Suprapubic skin (tissue), 4 donors: ENCODE measurements around the gene PPP3R1. TPM values are rescaled to one million over a fixed set of nuclear protein-coding genes. Genes with fewer than 3 reads are reported as not detected.

Source experiments
- DNase-seq, 2 donors: peaks; one replicate each; pipeline ENCODE4 v3.0.0-alpha.2; 2019; ENCODE audit warnings: low spot score in 2 of 2
- H3K27ac ChIP-seq: fragments of 200-600 bp; sonication (generic); one replicate; pipeline ENCODE4 v1.5.1; 2019
- H3K27me3 ChIP-seq: fragments of 200-600 bp; sonication (generic); one replicate; pipeline ENCODE4 v1.5.1; 2019
- H3K36me3 ChIP-seq: fragments of 200-600 bp; sonication (generic); one replicate; pipeline ENCODE4 v1.5.1; 2019
- H3K4me1 ChIP-seq: fragments of 200-600 bp; sonication (generic); one replicate; pipeline ENCODE4 v1.5.1; 2019
- H3K4me3 ChIP-seq: fragments of 200-600 bp; sonication (generic); one replicate; pipeline ENCODE4 v1.5.1; 2019; ENCODE audit warnings: mild to moderate bottlenecking
- H3K9me3 ChIP-seq: fragments of 200-600 bp; sonication (generic); one replicate; pipeline ENCODE4 v1.5.1; 2019
- CTCF ChIP-seq, 2 donors: fragments of 200-600 bp in 1 of 2; fragments of 450-650 bp in 1 of 2; sonication (generic) in 1 of 2; IDR thresholded peaks; one replicate each; pipeline ENCODE4 v1.5.1; 2016 to 2019; ENCODE audit warnings: antibody characterized with exemption in 2 of 2, mild to moderate bottlenecking in 1 of 2, moderate library complexity in 1 of 2
- EP300 ChIP-seq: sonication (generic); formaldehyde crosslinking; IDR thresholded peaks from one replicate; pipeline ENCODE4 v1.6.1; 2017; ENCODE audit warnings: antibody characterized with exemption
- POLR2A ChIP-seq, 2 donors: fragments of 450-650 bp; IDR thresholded peaks; one replicate each; pipeline ENCODE4 v1.6.1; 2017; ENCODE audit warnings: antibody characterized with exemption in 2 of 2, mild to moderate bottlenecking in 2 of 2, moderate library complexity in 2 of 2
- POLR2AphosphoS5 ChIP-seq, 3 donors: sonication (generic); formaldehyde crosslinking; IDR thresholded peaks; one replicate each; pipeline ENCODE4 v1.6.1; 2017; ENCODE audit warnings: antibody characterized with exemption in 3 of 3
- WGBS: methylation state at CpG from one replicate; pipeline ENCODE4 v1.1.5; 2018; 5-methylcytosine and 5-hydroxymethylcytosine counted together
- total RNA-seq, 4 donors: library from RNA; depleted of rRNA; stranded (reverse); fragments of >200 nt; gene quantifications; one replicate each; pipeline ENCODE4 v1.1.0, GENCODE V29; 2016

The PPP3R1 gene
- total RNA-seq, 4 donors from 2014 or later, result 31.3 to 40.0 (median 36.2) TPM

- WGBS, result under 1% methylated on average over 30 of the region's 41 CpGs
- peaks cover 69% of the 10 kb centered on the region for H3K4me1 ChIP-seq
- H3K27me3 ChIP-seq, result no peaks in the 10 kb centered on the region
- DNase-seq, result peak; percentile 81 to 85
- no peaks in the 10 kb centered on the region for H3K9me3 ChIP-seq
- no peaks in the 10 kb centered on the region for H3K36me3 ChIP-seq
- peak overlapping the region; percentile 82 for H3K4me3 ChIP-seq
- TF ChIP-seq POLR2A (IDR thresholded peaks at IDR 0.05) (no peak), CTCF (IDR thresholded peaks at IDR 0.05) (peak; percentile 71 to 74), POLR2AphosphoS5 (IDR thresholded peaks at IDR 0.05) (peak in 2 of 3 donors; percentile 23 to 40), EP300 (no peak)
- peak overlapping the region; percentile 99 for H3K27ac ChIP-seq
Measured at GRCh38 chr2:68251187-68251854, 1.0 kb downstream of the PPP3R1 start.

- H3K27me3 ChIP-seq, result no peaks in the 10 kb centered on the region
- H3K9me3 ChIP-seq, result no peaks in the 10 kb centered on the region
- TF ChIP-seq POLR2A (IDR thresholded peaks at IDR 0.05) (no peak), EP300 (no peak), CTCF (IDR thresholded peaks at IDR 0.05) (no peak), POLR2AphosphoS5 (IDR thresholded peaks at IDR 0.05) (no peak)
- WGBS, result 8% methylated on average over 15 of the region's 15 CpGs
- no peaks in the 10 kb centered on the region for H3K36me3 ChIP-seq
- H3K27ac ChIP-seq, result peak overlapping the region; percentile 99
- peaks cover 70% of the 10 kb centered on the region for H3K4me1 ChIP-seq
- DNase-seq, result no peak
- H3K4me3 ChIP-seq, result peak overlapping the region; percentile 82
Measured at GRCh38 chr2:68250652-68251186, 1.6 kb downstream of the PPP3R1 start.

- 25% methylated on average over 5 of the region's 5 CpGs for WGBS
- H3K9me3 ChIP-seq, result no peaks in the 10 kb centered on the region
- H3K4me1 ChIP-seq, result peaks cover 73% of the 10 kb centered on the region
- H3K36me3 ChIP-seq, result no peaks in the 10 kb centered on the region
- no peaks in the 10 kb centered on the region for H3K27me3 ChIP-seq
- TF ChIP-seq POLR2A (IDR thresholded peaks at IDR 0.05) (no peak), EP300 (no peak), CTCF (IDR thresholded peaks at IDR 0.05) (no peak), POLR2AphosphoS5 (IDR thresholded peaks at IDR 0.05) (no peak)
- peak overlapping the region; percentile 99 for H3K27ac ChIP-seq
- peak overlapping the region; percentile 82 for H3K4me3 ChIP-seq
- no peak for DNase-seq
Measured at GRCh38 chr2:68250196-68250595, 2.1 kb downstream of the PPP3R1 start.

GRCh38 chr2:68248806-68249205 lies 3.5 kb downstream of the PPP3R1 start:
- Histone ChIP-seq H3K27me3 (no peaks in the 10 kb centered on the region), H3K4me3 (no peak overlapping the region), H3K9me3 (no peaks in the 10 kb centered on the region), H3K27ac (no peak overlapping the region), H3K4me1 (peaks cover 66% of the 10 kb centered on the region), H3K36me3 (no peaks in the 10 kb centered on the region)
- 67% methylated on average over 2 of the region's 2 CpGs for WGBS
- no peak for DNase-seq
- TF ChIP-seq POLR2A (IDR thresholded peaks at IDR 0.05) (no peak), CTCF (IDR thresholded peaks at IDR 0.05) (no peak), POLR2AphosphoS5 (IDR thresholded peaks at IDR 0.05) (no peak), EP300 (no peak)

- H3K4me3 ChIP-seq, result no peak overlapping the region
- no peaks in the 10 kb centered on the region for H3K27me3 ChIP-seq
- no peak overlapping the region for H3K27ac ChIP-seq
- no peaks in the 10 kb centered on the region for H3K9me3 ChIP-seq
- DNase-seq, result no peak
- peaks cover 62% of the 10 kb centered on the region for H3K4me1 ChIP-seq
- no peaks in the 10 kb centered on the region for H3K36me3 ChIP-seq
- WGBS, result 63% methylated on average over 3 of the region's 3 CpGs
- TF ChIP-seq CTCF (IDR thresholded peaks at IDR 0.05) (no peak), POLR2A (IDR thresholded peaks at IDR 0.05) (no peak), EP300 (no peak), POLR2AphosphoS5 (IDR thresholded peaks at IDR 0.05) (no peak)
Measured at GRCh38 chr2:68248361-68248760, 4.0 kb downstream of the PPP3R1 start.
